ENCODE data around the gene IKZF1. TPM values are rescaled to one million over a fixed set of nuclear protein-coding genes. Genes with fewer than 3 reads are reported as not detected.

IKZF1 gene
- total and polyA plus RNA-seq, 9 of the 15 experiments (the other 6 are each of a cell fraction or from before 2014, with no cell fraction given), result 12.6 to 85.3 (median 44.7) TPM

- TF ChIP-seq ATF2 (CRISPR knock-in tag; IDR thresholded peaks at IDR 0.05) (no peak), BACH1 (tag; IDR thresholded peaks at IDR 0.05) (no peak; the same call in 1 of the 2 replicates), NR2C1 (IDR thresholded peaks at IDR 0.05) (peak; percentile 46; the same call in 1 of the 2 replicates), NR2C1 (tag; IDR thresholded peaks at IDR 0.05) (peak; percentile 38; the same call in 1 of the 2 replicates), POLR2A (conservative IDR thresholded peaks at IDR 0.05) (no peak), PCBP1 (IDR thresholded peaks at IDR 0.05; ENCODE audit: low read depth, low read length, poor library complexity, severe bottlenecking) (no peak), ZBTB34 (CRISPR knock-in tag; IDR thresholded peaks at IDR 0.05) (no peak), RAD51 (IDR thresholded peaks at IDR 0.05; ENCODE audit: borderline replicate concordance, low read depth) (no peak), CREM (IDR thresholded peaks at IDR 0.05; ENCODE audit: low read depth) (no peak; the same call in 1 of the 2 replicates), NFE2L1 (tag; IDR thresholded peaks at IDR 0.05; ENCODE audit: borderline replicate concordance, low read depth) (0 out of 2 replicates have a peak, but pooled peaks have one; percentile 9), SMAD3 (CRISPR knock-in tag; conservative IDR thresholded peaks at IDR 0.05) (0 out of 2 replicates have a peak, but pooled peaks have one; percentile 10), ZNF431 (CRISPR knock-in tag; IDR thresholded peaks at IDR 0.05) (peak; percentile 80), ZNF644 (tag; IDR thresholded peaks at IDR 0.05; ENCODE audit: low read depth) (peak; percentile 56; the same call in 1 of the 2 replicates), MED1 (CRISPR knock-in tag; IDR thresholded peaks at IDR 0.05; ENCODE audit: borderline replicate concordance) (no peak), SMARCB1 (IDR thresholded peaks at IDR 0.05; ENCODE audit: insufficient read length, low read depth) (no peak), ZNF551 (CRISPR knock-in tag; IDR thresholded peaks at IDR 0.05) (no peak), RBFOX2 (IDR thresholded peaks at IDR 0.05; ENCODE audit: low read depth, low read length) (0 out of 2 replicates have a peak, but pooled peaks have one; percentile 38), ZNF121 (CRISPR knock-in tag; conservative IDR thresholded peaks at IDR 0.05) (no peak), JUNB (CRISPR knock-in tag; conservative IDR thresholded peaks at IDR 0.05) (no peak), ZSCAN29 (IDR thresholded peaks at IDR 0.05) (no peak), PCBP2 (IDR thresholded peaks at IDR 0.05; ENCODE audit: low read depth, low read length, poor library complexity, severe bottlenecking) (no peak), RBM39 (optimal IDR thresholded peaks at IDR 0.05; ENCODE audit: low read depth, low read length) (no peak), POLR3G (IDR thresholded peaks at IDR 0.05; ENCODE audit: extremely low read depth, insufficient read length, insufficient replicate concordance) (no peak), HMG20A (CRISPR knock-in tag; conservative IDR thresholded peaks at IDR 0.05) (no peak), TRIM24 (IDR thresholded peaks at IDR 0.05) (no peak), BRCA1 (IDR thresholded peaks at IDR 0.05) (no peak), BRCA1 (CRISPR knock-in tag; IDR thresholded peaks at IDR 0.05) (no peak), ASH1L (IDR thresholded peaks at IDR 0.05; ENCODE audit: borderline replicate concordance, low read depth, partially characterized antibody) (no peak)
Observed at GRCh38 chr7:50359995-50360925, 55.7 kb downstream of the IKZF1 start (continued).
